HG03045 (cell line): Measurements from ENCODE around the gene ARNT2.
"Not testable (repeated sequence)": the region's sequence is repeated elsewhere in the genome, so short reads cannot be mapped to it uniquely, and the experiment has no call there.

ENCODE experiments used
- ATAC-seq: cut with Tn5 transposase; IDR thresholded peaks from one replicate; pipeline ENCODE4 v1.9.1; 2021; ENCODE audit warnings: mild to moderate bottlenecking, moderate library complexity; ENCODE audit not compliant: unreplicated experiment

ARNT2 gene

GRCh38 chr15:80509800-80510199, 105.6 kb downstream of the ARNT2 start:
- ATAC-seq = no peak

- not testable (repeated sequence) for ATAC-seq
Observed at GRCh38 chr15:80510985-80511384, 106.8 kb downstream of the ARNT2 start.

- no peak for ATAC-seq
Observed at GRCh38 chr15:80512726-80513660, 108.8 kb downstream of the ARNT2 start.

- no peak for ATAC-seq
Observed at GRCh38 chr15:80514071-80514780, 110.0 kb downstream of the ARNT2 start.

- ATAC-seq = no peak
Observed at GRCh38 chr15:80517290-80517689, 113.1 kb downstream of the ARNT2 start.

- ATAC-seq = no peak
Observed at GRCh38 chr15:80518522-80518921, 114.3 kb downstream of the ARNT2 start.

- no peak for ATAC-seq
Observed at GRCh38 chr15:80523746-80524145, 119.6 kb downstream of the ARNT2 start.

- ATAC-seq = no peak
Observed at GRCh38 chr15:80525853-80526252, 121.7 kb downstream of the ARNT2 start.

GRCh38 chr15:80526556-80527340, 122.6 kb downstream of the ARNT2 start:
- no peak for ATAC-seq

GRCh38 chr15:80527406-80527805, 123.2 kb downstream of the ARNT2 start:
- ATAC-seq = no peak

GRCh38 chr15:80527961-80528360, 123.8 kb downstream of the ARNT2 start:
- ATAC-seq = no peak

- no peak for ATAC-seq
Observed at GRCh38 chr15:80530737-80531365, 126.7 kb downstream of the ARNT2 start.

GRCh38 chr15:80531388-80531787, 127.2 kb downstream of the ARNT2 start:
- ATAC-seq = no peak

GRCh38 chr15:80531796-80532195, 127.6 kb downstream of the ARNT2 start:
- no peak for ATAC-seq

- ATAC-seq = no peak
Observed at GRCh38 chr15:80533790-80534333, 129.7 kb downstream of the ARNT2 start.

- ATAC-seq = no peak
Observed at GRCh38 chr15:80536231-80536630, 132.0 kb downstream of the ARNT2 start.

GRCh38 chr15:80536716-80537115, 132.5 kb downstream of the ARNT2 start:
- no peak for ATAC-seq

GRCh38 chr15:80545078-80545477, 140.9 kb downstream of the ARNT2 start:
- ATAC-seq = no peak

GRCh38 chr15:80547264-80547663, 143.1 kb downstream of the ARNT2 start:
- no peak for ATAC-seq

GRCh38 chr15:80549191-80549590, 145.0 kb downstream of the ARNT2 start:
- no peak for ATAC-seq
